BE2C (cell line): ENCODE results near the gene NIP7. TPM values are rescaled to one million over a fixed set of nuclear protein-coding genes. Genes with fewer than 3 reads are reported as not detected.
"Not testable (repeated sequence)": the region's sequence is repeated elsewhere in the genome, so short reads cannot be mapped to it uniquely, and the experiment has no call there.

Source experiments
- DNase-seq: peaks from one replicate; pipeline ENCODE4 v3.0.0-alpha.2; 2020
- H3K27me3 ChIP-seq: fragments of 250-450 bp; sonication (Bioruptor Pico); 2 replicates; pipeline ENCODE4 v1.5.1; 2020; ENCODE audit warnings: mild to moderate bottlenecking
- H3K36me3 ChIP-seq: fragments of 250-450 bp; sonication (Bioruptor Pico); 2 replicates; pipeline ENCODE4 v1.5.1; 2020; ENCODE audit warnings: mild to moderate bottlenecking
- H3K4me1 ChIP-seq: fragments of 250-450 bp; sonication (Bioruptor Pico); 2 replicates; pipeline ENCODE4 v1.5.1; 2020
- H3K4me3 ChIP-seq: 2 replicates; pipeline ENCODE4 v1.5.1; 2011; ENCODE audit warnings: low read depth, low read length
- H3K9me3 ChIP-seq: fragments of 250-450 bp; sonication (Bioruptor Pico); 2 replicates; pipeline ENCODE4 v1.5.1; 2020
- polyA plus RNA-seq: library from polyadenylated mRNA; unstranded; fragments of >200 nt; gene quantifications from one replicate; pipeline ENCODE4 v1.2.1, GENCODE V29; 2012; ENCODE audit warnings: low read depth, missing spikeins; ENCODE audit not compliant: insufficient read length, insufficient read depth
- TF ChIP-seq, protein P1 (sequence below): IDR thresholded peaks from 2 replicates; pipeline ENCODE4 v1.5.1; 2012; ENCODE audit warnings: mild to moderate bottlenecking, low read depth, low read length

Gene NIP7
- 83.9 TPM for polyA plus RNA-seq

DNA sequence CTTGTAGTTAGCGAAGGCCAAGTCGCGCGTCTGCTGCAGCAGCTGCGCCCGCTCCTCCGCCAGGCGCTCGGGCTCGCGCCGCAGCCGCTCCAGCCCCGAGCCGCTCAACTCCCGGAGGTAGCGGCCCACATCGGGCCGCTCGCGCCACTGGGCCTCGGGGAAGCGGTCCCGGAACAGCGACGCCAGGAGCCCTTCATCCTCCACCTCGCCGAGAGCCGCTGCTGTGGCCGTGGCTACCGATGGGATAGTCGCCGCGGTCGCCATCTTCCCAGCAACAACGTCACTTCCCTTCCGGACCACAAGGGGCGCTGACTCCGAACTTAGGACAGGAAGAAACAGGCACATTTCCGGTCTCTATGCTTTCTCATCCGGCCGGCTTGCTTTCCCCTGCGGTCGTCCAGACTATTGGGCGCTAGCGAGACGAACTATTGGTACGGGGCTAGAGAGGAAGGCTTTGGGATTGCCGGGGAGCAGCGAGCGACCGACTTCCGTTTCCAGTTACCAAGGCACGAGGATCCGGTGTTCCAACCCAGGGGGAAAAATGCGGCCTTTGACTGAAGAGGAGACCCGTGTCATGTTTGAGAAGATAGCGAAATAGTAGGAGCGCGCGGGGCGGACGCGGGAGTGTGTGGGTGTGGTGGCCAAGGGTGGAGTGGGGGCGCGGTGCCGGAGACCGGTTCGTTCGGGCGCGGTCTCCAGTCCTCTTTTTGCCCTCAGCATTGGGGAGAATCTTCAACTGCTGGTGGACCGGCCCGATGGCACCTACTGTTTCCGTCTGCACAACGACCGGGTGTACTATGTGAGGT is at the start of gene NIP7, which contains the start of gene COG8:
NIP7 (plus strand) TSS at position 484 of the 806 bp plus-strand sequence; CDS start at position 542, 58 bp downstream.
COG8 (minus strand) TSS at position 276 of the 806 bp plus-strand sequence; CDS start at position 264, 12 bp downstream.
- peak; percentile 96 for DNase-seq
- H3K36me3 ChIP-seq = peaks cover 54% of the 10 kb centered on the region

DNA sequence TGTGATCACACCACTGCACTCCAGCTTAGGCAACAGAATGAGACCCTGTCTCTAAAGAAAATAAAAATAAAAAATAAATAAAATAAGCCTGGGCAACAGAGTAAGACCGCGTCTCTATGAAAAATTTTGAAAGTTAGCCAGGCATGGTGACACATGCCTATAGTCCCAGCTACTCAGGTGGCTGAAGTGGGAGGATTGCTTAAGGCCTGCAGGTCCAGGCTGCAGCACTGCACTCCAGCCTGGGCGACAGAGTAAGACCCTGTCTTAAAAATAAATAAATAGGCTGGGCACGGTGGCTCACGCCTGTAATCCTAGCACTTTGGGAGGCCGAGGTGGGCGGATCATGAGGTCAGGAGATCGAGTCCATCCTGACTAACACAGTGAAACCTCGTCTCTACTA is 47.9 kb upstream of the NIP7 start:
- H3K9me3 ChIP-seq, H3K4me3 ChIP-seq, DNase-seq, H3K27me3 ChIP-seq, H3K36me3 ChIP-seq, H3K4me1 ChIP-seq: not testable (repeated sequence)

More for the DNA sequence above, at the start of gene NIP7, which contains the start of gene COG8:
- Histone ChIP-seq H3K4me3 (peak within 1 kb of the TSS; percentile 99), H3K27me3 (no peaks in the 10 kb centered on the region), H3K9me3 (no peaks in the 10 kb centered on the region), H3K4me1 (peaks cover 2% of the 10 kb centered on the region; the same call in 1 of the 2 replicates)
- TF ChIP-seq, protein P1, sequence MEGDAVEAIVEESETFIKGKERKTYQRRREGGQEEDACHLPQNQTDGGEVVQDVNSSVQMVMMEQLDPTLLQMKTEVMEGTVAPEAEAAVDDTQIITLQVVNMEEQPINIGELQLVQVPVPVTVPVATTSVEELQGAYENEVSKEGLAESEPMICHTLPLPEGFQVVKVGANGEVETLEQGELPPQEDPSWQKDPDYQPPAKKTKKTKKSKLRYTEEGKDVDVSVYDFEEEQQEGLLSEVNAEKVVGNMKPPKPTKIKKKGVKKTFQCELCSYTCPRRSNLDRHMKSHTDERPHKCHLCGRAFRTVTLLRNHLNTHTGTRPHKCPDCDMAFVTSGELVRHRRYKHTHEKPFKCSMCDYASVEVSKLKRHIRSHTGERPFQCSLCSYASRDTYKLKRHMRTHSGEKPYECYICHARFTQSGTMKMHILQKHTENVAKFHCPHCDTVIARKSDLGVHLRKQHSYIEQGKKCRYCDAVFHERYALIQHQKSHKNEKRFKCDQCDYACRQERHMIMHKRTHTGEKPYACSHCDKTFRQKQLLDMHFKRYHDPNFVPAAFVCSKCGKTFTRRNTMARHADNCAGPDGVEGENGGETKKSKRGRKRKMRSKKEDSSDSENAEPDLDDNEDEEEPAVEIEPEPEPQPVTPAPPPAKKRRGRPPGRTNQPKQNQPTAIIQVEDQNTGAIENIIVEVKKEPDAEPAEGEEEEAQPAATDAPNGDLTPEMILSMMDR = peak; percentile 75

GRCh38 chr16:69293401-69293800 is 46.2 kb upstream of the NIP7 start:
- TF ChIP-seq, protein P1 = no peak
- no peaks in the 10 kb centered on the region for H3K9me3 ChIP-seq
- DNase-seq = no peak
- no peaks in the 10 kb centered on the region for H3K27me3 ChIP-seq
- no peaks in the 10 kb centered on the region for H3K4me1 ChIP-seq
- H3K4me3 ChIP-seq = no peak overlapping the region
- H3K36me3 ChIP-seq = no peaks in the 10 kb centered on the region; the same call in 1 of the 2 replicates

GRCh38 chr16:69294051-69294450 is 45.5 kb upstream of the NIP7 start:
- H3K36me3 ChIP-seq = no peaks in the 10 kb centered on the region; the same call in 1 of the 2 replicates
- TF ChIP-seq, protein P1 = no peak
- H3K4me1 ChIP-seq = no peaks in the 10 kb centered on the region
- H3K4me3 ChIP-seq = no peak overlapping the region
- no peak for DNase-seq
- H3K27me3 ChIP-seq = no peaks in the 10 kb centered on the region
- H3K9me3 ChIP-seq = no peaks in the 10 kb centered on the region

DNA sequence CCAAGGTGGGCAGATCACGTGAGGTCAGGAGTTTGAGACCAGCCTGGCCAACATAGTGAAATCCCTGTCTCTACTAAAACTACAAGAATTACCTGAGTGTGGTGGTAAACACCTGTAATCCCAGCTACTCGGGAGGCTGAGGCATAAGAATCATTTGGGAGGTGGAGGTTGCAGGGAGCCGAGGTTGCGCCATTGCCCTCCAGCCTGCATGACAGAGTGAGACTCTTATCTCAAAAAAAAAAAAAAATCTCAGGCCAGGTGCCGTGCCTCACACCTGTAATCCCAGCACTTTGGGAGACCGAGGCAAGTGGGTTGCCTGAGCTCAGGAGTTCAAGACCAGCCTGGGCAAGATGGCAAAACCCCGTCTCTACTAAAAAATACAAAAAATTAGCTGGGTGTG is 42.8 kb upstream of the NIP7 start:
- not testable (repeated sequence) for H3K4me1 ChIP-seq, H3K9me3 ChIP-seq, DNase-seq, H3K4me3 ChIP-seq, H3K27me3 ChIP-seq
- H3K36me3 ChIP-seq = peaks cover 17% of the 10 kb centered on the region

DNA sequence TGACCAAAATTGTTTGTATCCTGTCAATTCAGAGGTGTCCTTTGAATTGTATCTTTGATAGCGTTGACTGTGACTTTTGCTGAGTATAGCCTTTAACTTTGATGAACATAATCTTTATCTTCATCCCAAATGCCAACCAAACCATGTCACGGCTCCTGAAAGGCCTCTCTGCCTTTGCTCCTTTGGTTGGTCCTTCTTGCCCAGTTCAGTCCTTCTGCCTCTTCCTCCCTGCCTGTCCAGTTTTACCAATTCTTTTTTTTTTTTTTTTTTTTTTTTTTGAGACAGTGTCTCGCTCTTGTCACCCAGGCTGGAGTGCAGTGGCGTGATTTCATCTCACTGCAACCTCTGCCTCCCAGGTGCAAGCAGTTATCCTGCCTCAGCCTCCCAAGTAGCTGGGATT is 41.3 kb upstream of the NIP7 start:
- no peak for DNase-seq
- TF ChIP-seq, protein P1 = no peak
- Histone ChIP-seq H3K36me3 (peaks cover 23% of the 10 kb centered on the region), H3K27me3 (no peaks in the 10 kb centered on the region), H3K4me1 (no peaks in the 10 kb centered on the region), H3K9me3 (no peaks in the 10 kb centered on the region), H3K4me3 (no peak overlapping the region)

GRCh38 chr16:69301187-69301586 is 38.4 kb upstream of the NIP7 start:
- Histone ChIP-seq H3K9me3 (no peaks in the 10 kb centered on the region), H3K4me1 (no peaks in the 10 kb centered on the region), H3K4me3 (no peak overlapping the region), H3K36me3 (peaks cover 23% of the 10 kb centered on the region), H3K27me3 (no peaks in the 10 kb centered on the region)
- TF ChIP-seq, protein P1 = no peak
- DNase-seq = no peak
